HEK293T (cell line): Measurements from ENCODE around the gene EVA1A.

Source experiments
- ARNT ChIP-seq: fragments of 450-650 bp; IDR thresholded peaks from 2 replicates; pipeline ENCODE4 v1.6.1; 2017; ENCODE audit warnings: mild to moderate bottlenecking
- BHLHE40 ChIP-seq: fragments of 450-650 bp; IDR thresholded peaks from 2 replicates; pipeline ENCODE4 v1.6.1; 2016; ENCODE audit warnings: mild to moderate bottlenecking, moderate library complexity, borderline replicate concordance
- ELF4 ChIP-seq: fragments of 450-650 bp; IDR thresholded peaks from 2 replicates; pipeline ENCODE4 v1.6.1; 2017; ENCODE audit warnings: antibody characterized with exemption
- FOXA1 ChIP-seq: fragments of 450-650 bp; IDR thresholded peaks from 2 replicates; pipeline ENCODE4 v1.6.1; 2016; ENCODE audit warnings: mild to moderate bottlenecking
- FOXK2 ChIP-seq: fragments of 450-650 bp; IDR thresholded peaks from 2 replicates; pipeline ENCODE4 v1.6.1; 2016; ENCODE audit warnings: mild to moderate bottlenecking
- FOXM1 ChIP-seq: fragments of 450-650 bp; IDR thresholded peaks from 2 replicates; pipeline ENCODE4 v1.6.1; 2017; ENCODE audit warnings: mild to moderate bottlenecking, borderline replicate concordance
- L3MBTL2 ChIP-seq: fragments of 450-650 bp; conservative IDR thresholded peaks from 2 replicates; pipeline ENCODE4 v1.6.1; 2016; ENCODE audit warnings: mild to moderate bottlenecking
- LEF1 ChIP-seq: fragments of 450-650 bp; IDR thresholded peaks from 2 replicates; pipeline ENCODE4 v1.6.1; 2017; ENCODE audit warnings: mild to moderate bottlenecking, borderline replicate concordance
- NFRKB ChIP-seq: fragments of 450-650 bp; IDR thresholded peaks from 2 replicates; pipeline ENCODE4 v1.6.1; 2016; ENCODE audit warnings: mild to moderate bottlenecking, moderate library complexity
- PKNOX1 ChIP-seq: fragments of 450-650 bp; IDR thresholded peaks from 2 replicates; pipeline ENCODE4 v1.6.1; 2016
- SP1 ChIP-seq: fragments of 450-650 bp; IDR thresholded peaks from 2 replicates; pipeline ENCODE4 v1.6.1; 2017
- ZNF384 ChIP-seq: fragments of 450-650 bp; IDR thresholded peaks from 2 replicates; pipeline ENCODE4 v1.6.1; 2016

- TF ChIP-seq FOXK2 (no peak), ARNT (no peak), SP1 (no peak), FOXM1 (no peak), BHLHE40 (no peak), FOXA1 (no peak), L3MBTL2 (no peak), PKNOX1 (no peak), NFRKB (no peak), ZNF384 (no peak), ELF4 (no peak), LEF1 (no peak)
Measured at GRCh38 chr2:75483878-75484277, 76.9 kb downstream of the EVA1A start.
